Measurements from ENCODE around the gene C1S.

GRCh38 chr12:7114008-7114407 lies 53.5 kb downstream of the C1S start:
- TF ChIP-seq CTCF (IDR thresholded peaks at IDR 0.05), result no peak
- no peak for TF ChIP-seq POLR2A (IDR thresholded peaks at IDR 0.05)
